Mucosa of rectum (tissue), 2 donors: Measurements from ENCODE around the gene KRTAP12-4.
"Not testable (repeated sequence)": the region's sequence is repeated elsewhere in the genome, so short reads cannot be mapped to it uniquely, and the experiment has no call there.

ENCODE experiments used
- H3K27ac ChIP-seq, 2 donors: one replicate each; pipeline ENCODE4 v1.7.0; 2013; ENCODE audit warnings: inconsistent platforms in 2 of 2, low read depth in 2 of 2, low read length in 2 of 2
- H3K27me3 ChIP-seq, 2 donors: one replicate each; pipeline ENCODE4 v1.7.0; 2013; ENCODE audit warnings: low read length in 2 of 2; ENCODE audit not compliant: control insufficient read depth in 2 of 2, insufficient read depth in 2 of 2
- H3K36me3 ChIP-seq, 2 donors: one replicate each; pipeline ENCODE4 v1.7.0; 2013; ENCODE audit warnings: low read length in 2 of 2; ENCODE audit not compliant: control insufficient read depth in 2 of 2, insufficient read depth in 2 of 2
- H3K4me1 ChIP-seq, 2 donors: one replicate each; pipeline ENCODE4 v1.7.0; 2013; ENCODE audit warnings: low read length in 2 of 2, mild to moderate bottlenecking in 1 of 2; ENCODE audit not compliant: control insufficient read depth in 2 of 2, insufficient read depth in 2 of 2
- H3K4me3 ChIP-seq, 2 donors: one replicate each; pipeline ENCODE4 v1.7.0; 2013; ENCODE audit warnings: low read length in 2 of 2
- H3K9ac ChIP-seq, 2 donors: one replicate each; pipeline ENCODE4 v1.7.0; 2013; ENCODE audit warnings: low read length in 2 of 2, low read depth in 1 of 2, mild to moderate bottlenecking in 1 of 2
- H3K9me3 ChIP-seq, 2 donors: one replicate each; pipeline ENCODE4 v1.7.0; 2013; ENCODE audit warnings: low read length in 2 of 2; ENCODE audit not compliant: control insufficient read depth in 2 of 2
- donor health status: healthy.
- donor health status: Normal muscosa, but diverticular disease.

Gene KRTAP12-4

GRCh38 chr21:44697811-44698734 lies 43.6 kb upstream of the KRTAP12-4 start:
- Histone ChIP-seq H3K27ac (no peak overlapping the region), H3K27me3 (peaks cover 16 to 44% of the 10 kb centered on the region in 2 donors)

GRCh38 chr21:44697172-44697810 lies 42.8 kb upstream of the KRTAP12-4 start, which contains the start of gene KRTAP10-12:
KRTAP10-12 (plus strand) TSS chr21:44697172; CDS start chr21:44697202, 30 bp downstream.
- H3K36me3 ChIP-seq, H3K4me1 ChIP-seq, H3K4me3 ChIP-seq, H3K9me3 ChIP-seq, H3K27ac ChIP-seq, H3K9ac ChIP-seq: not testable (repeated sequence)
- peaks cover 12 to 36% of the 10 kb centered on the region in 2 donors for H3K27me3 ChIP-seq

More at GRCh38 chr21:44697811-44698734, 43.6 kb upstream of the KRTAP12-4 start:
- no peak overlapping the region for H3K9ac ChIP-seq
- no peaks in the 10 kb centered on the region for H3K4me1 ChIP-seq
- H3K36me3 ChIP-seq = no peaks in the 10 kb centered on the region
- no peak overlapping the region for H3K4me3 ChIP-seq
- H3K9me3 ChIP-seq = peaks cover 0 to 2% of the 10 kb centered on the region in 2 donors

- Histone ChIP-seq H3K27me3 (peaks cover 12 to 32% of the 10 kb centered on the region in 2 donors), H3K36me3 (no peaks in the 10 kb centered on the region), H3K27ac (no peak overlapping the region), H3K9ac (no peak overlapping the region), H3K4me3 (no peak overlapping the region), H3K9me3 (peaks cover 0 to 2% of the 10 kb centered on the region in 2 donors), H3K4me1 (no peaks in the 10 kb centered on the region)
These were observed 42.1 kb upstream of the KRTAP12-4 start for GRCh38 chr21:44696572-44696971.

GRCh38 chr21:44695641-44696040 lies 41.2 kb upstream of the KRTAP12-4 start:
- peaks cover 10 to 33% of the 10 kb centered on the region in 2 donors for H3K27me3 ChIP-seq
- no peaks in the 10 kb centered on the region for H3K36me3 ChIP-seq

GRCh38 chr21:44695184-44695583 lies 40.7 kb upstream of the KRTAP12-4 start:
- peaks cover 9 to 30% of the 10 kb centered on the region in 2 donors for H3K27me3 ChIP-seq
- H3K4me3 ChIP-seq = no peak overlapping the region
- H3K36me3 ChIP-seq = no peaks in the 10 kb centered on the region
- no peak overlapping the region for H3K9ac ChIP-seq
- H3K4me1 ChIP-seq = no peaks in the 10 kb centered on the region
- H3K27ac ChIP-seq = no peak overlapping the region
- peaks cover 0 to 2% of the 10 kb centered on the region in 2 donors for H3K9me3 ChIP-seq

More at GRCh38 chr21:44695641-44696040, 41.2 kb upstream of the KRTAP12-4 start:
- Histone ChIP-seq H3K9me3 (peaks cover 0 to 2% of the 10 kb centered on the region in 2 donors), H3K9ac (no peak overlapping the region), H3K4me1 (no peaks in the 10 kb centered on the region), H3K4me3 (no peak overlapping the region), H3K27ac (no peak overlapping the region)

GRCh38 chr21:44694776-44695175 lies 40.3 kb upstream of the KRTAP12-4 start:
- Histone ChIP-seq H3K4me1 (no peaks in the 10 kb centered on the region), H3K27me3 (peaks cover 6 to 27% of the 10 kb centered on the region in 2 donors), H3K9me3 (peaks cover 0 to 2% of the 10 kb centered on the region in 2 donors), H3K36me3 (no peaks in the 10 kb centered on the region), H3K9ac (no peak overlapping the region), H3K27ac (no peak overlapping the region), H3K4me3 (no peak overlapping the region)

- no peak overlapping the region for H3K9ac ChIP-seq
- H3K27me3 ChIP-seq = peaks cover 4 to 20% of the 10 kb centered on the region in 2 donors
- H3K27ac ChIP-seq = no peak overlapping the region
- H3K4me1 ChIP-seq = no peaks in the 10 kb centered on the region
- peaks cover 0 to 2% of the 10 kb centered on the region in 2 donors for H3K9me3 ChIP-seq
- no peak overlapping the region for H3K4me3 ChIP-seq
- H3K36me3 ChIP-seq = no peaks in the 10 kb centered on the region
These were observed 38.5 kb upstream of the KRTAP12-4 start for GRCh38 chr21:44692798-44693512.

- no peak overlapping the region for H3K9ac ChIP-seq
- H3K36me3 ChIP-seq = no peaks in the 10 kb centered on the region
- no peak overlapping the region for H3K4me3 ChIP-seq
- H3K27me3 ChIP-seq = peaks cover 5 to 9% of the 10 kb centered on the region in 2 donors
- no peaks in the 10 kb centered on the region for H3K4me1 ChIP-seq
- H3K27ac ChIP-seq = no peak overlapping the region
- H3K9me3 ChIP-seq = peaks cover 0 to 2% of the 10 kb centered on the region in 2 donors
These were observed 37.2 kb upstream of the KRTAP12-4 start for GRCh38 chr21:44691686-44692085.

GRCh38 chr21:44689740-44690139 lies 35.3 kb upstream of the KRTAP12-4 start:
- not testable (repeated sequence) for H3K4me3 ChIP-seq, H3K27ac ChIP-seq, H3K9me3 ChIP-seq, H3K9ac ChIP-seq, H3K27me3 ChIP-seq, H3K36me3 ChIP-seq, H3K4me1 ChIP-seq
